RKO (cell line): ENCODE results near the gene SPPL2B.
"Not testable (repeated sequence)": the region's sequence is repeated elsewhere in the genome, so short reads cannot be mapped to it uniquely, and the experiment has no call there.

ENCODE experiments used
- DNase-seq: peaks from one replicate; pipeline ENCODE4 v3.0.0-alpha.2; 2016; ENCODE audit warnings: low spot score

SPPL2B gene, protein sequence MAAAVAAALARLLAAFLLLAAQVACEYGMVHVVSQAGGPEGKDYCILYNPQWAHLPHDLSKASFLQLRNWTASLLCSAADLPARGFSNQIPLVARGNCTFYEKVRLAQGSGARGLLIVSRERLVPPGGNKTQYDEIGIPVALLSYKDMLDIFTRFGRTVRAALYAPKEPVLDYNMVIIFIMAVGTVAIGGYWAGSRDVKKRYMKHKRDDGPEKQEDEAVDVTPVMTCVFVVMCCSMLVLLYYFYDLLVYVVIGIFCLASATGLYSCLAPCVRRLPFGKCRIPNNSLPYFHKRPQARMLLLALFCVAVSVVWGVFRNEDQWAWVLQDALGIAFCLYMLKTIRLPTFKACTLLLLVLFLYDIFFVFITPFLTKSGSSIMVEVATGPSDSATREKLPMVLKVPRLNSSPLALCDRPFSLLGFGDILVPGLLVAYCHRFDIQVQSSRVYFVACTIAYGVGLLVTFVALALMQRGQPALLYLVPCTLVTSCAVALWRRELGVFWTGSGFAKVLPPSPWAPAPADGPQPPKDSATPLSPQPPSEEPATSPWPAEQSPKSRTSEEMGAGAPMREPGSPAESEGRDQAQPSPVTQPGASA

DNA sequence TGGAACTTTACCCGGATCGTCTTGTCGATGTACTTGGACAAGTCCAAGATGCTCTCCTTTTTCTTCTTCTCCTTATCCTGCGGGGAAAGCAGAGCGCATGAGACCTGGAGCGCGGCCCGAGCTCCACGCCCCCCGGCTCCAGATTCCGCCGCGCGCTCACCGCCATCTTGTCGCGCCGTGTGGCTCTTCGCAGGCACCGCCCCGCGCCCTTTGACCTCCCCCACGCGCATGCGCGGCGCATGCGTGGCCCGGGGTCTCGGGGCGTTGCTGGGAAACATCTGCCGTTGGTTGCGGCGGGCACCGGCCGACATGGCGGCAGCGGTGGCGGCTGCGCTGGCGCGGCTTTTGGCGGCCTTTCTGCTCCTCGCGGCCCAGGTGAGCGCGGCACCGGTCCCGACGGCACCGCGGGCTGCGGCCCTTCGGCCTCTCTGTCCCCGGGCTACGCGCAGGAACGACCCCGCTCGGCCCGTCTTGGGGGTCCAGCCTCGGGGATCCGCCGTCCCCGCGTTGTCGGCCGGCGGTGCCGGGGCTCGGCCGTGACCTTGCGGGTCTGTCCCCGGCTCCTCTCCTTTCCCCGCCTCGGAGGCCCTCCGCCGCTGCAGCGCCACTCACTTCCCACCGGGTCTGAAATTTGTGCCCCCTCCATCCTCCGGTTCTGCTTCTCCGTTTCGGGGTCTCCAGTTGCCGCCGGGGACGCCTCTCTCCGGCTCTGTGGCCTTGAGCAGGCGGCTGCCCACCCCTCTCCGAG lies at the start of gene SPPL2B, which contains the start of gene LSM7:
TSS of gene SPPL2B (plus strand) at position 284 of the 748 bp plus-strand sequence. CDS start at position 310, 26 bp downstream.
TSS of gene LSM7 (minus strand) at position 186 of the 748 bp plus-strand sequence. CDS start at position 166, 20 bp downstream.
- DNase-seq: peak; percentile 86

DNA sequence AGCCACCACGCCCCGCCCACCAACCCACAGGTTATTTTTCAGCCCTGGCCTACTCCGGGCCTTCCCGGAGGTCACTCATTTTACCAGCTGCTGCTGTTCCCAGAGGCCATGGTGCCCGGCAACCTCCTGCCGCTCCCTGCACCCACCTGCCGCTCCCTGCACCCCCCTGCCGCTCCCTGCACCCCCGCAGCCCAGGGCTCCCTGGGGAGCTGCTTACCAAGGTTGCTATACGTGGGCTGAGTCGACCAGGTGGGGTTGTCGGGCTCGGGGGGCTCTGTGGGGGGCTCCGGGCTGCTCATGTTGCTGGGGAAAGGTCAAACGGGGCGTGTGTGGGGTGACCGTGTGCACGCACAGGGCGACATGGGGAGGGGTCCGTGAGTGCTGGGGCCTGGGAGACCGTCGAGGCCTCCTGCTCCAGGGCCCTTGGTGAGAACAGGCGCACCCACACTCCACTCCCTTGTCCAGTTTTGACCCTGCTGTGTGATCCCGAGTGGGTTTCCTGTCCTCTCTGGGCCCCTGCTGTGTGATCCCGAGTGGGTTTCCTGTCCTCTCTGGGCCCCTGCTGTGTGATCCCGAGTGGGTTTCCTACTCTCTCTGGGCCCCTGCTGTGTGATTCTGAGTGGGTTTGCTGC lies 47.7 kb upstream of the SPPL2B start:
- DNase-seq: no peak

DNA sequence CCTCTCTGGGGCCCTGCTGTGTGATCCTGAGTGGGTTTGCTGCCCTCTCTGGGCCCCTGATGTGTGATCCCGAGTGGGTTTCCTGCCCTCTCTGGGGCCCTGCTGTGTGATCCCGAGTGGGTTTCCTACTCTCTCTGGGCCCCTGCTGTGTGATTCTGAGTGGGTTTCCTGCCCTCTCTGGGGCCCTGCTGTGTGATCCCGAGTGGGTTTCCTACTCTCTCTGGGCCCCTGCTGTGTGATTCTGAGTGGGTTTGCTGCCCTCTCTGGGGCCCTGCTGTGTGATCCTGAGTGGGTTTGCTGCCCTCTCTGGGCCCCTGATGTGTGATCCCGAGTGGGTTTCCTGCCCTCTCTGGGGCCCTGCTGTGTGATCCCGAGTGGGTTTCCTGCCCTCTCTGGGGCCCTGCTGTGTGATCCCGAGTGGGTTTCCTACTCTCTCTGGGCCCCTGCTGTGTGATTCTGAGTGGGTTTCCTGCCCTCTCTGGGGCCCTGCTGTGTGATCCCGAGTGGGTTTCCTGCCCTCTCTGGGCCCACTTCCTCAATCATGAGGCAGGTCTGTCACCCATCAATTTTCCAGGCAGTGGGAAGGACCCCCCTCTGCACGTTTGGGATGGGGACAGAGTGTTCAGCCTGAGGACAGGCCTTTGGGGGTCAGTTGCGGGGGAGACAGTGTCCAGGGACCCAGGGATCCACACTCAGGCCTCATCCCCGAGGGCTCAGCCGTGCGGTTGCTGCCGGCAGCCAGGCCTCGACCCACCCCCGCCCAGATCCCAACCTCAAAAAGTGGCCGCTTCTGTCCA lies 47.0 kb upstream of the SPPL2B start:
- DNase-seq: not testable (repeated sequence)

DNA sequence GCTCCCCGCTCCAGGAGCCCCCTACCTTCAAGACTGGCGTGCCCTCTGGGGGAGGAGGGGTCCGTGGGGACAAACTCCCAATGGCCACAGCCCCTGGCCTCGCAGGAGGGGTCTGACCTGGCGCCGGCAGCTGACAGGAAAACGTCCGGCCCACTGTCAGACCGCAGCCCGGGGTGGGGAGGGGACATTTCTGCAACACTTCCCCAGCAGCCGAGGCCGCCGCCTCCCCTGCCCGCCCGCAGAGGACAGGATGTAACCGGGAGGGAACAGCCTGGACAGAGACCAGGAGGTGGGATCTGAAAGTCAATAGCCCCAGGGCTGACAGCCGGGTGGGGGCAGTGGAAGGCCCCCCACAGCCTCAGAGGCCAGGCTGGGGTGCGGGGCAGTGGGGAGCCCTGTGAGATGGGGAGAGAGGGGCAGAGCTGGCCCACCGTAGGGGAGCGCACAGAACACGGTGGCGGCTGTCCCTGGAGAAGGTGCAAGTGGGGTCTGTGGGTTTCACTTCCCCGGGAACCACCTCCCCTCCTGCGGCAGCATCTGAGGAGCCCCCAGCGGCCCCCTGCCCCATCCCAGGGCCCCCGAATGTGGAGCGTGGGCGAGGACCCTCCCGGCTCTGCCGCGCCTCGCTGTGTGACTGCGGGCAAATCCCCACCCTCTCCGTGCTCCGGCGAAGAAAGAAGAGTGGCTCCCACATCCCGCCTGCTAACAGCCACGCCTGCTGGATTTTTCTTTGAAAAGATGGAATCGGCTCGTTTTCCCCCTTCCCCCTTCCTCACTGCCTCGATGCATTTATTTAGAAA lies 46.2 kb upstream of the SPPL2B start, which contains the start of gene PEAK3:
TSS of gene PEAK3 (minus strand) at position 114 of the 800 bp plus-strand sequence. CDS start 1,244 bp downstream, outside the sequence.
- DNase-seq: no peak

DNA sequence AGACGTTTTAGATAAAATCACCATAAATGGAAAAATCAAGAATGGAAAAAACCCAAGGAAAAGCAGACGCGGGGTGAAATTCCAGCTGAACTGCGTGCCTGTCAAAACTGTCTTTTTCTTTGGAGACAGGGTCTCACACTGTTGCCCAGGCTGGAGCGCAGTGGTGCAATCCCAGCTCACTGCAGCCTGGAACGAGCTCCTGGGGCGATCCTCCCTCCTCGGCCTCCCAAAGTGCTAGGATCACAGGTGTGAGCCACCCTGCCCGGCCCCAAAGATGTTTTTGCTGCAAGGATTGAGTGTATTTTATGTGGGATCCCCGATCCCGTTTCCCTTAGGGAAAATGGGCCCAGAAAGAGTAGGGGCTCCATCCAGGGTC lies 45.6 kb upstream of the SPPL2B start:
- DNase-seq: no peak

DNA sequence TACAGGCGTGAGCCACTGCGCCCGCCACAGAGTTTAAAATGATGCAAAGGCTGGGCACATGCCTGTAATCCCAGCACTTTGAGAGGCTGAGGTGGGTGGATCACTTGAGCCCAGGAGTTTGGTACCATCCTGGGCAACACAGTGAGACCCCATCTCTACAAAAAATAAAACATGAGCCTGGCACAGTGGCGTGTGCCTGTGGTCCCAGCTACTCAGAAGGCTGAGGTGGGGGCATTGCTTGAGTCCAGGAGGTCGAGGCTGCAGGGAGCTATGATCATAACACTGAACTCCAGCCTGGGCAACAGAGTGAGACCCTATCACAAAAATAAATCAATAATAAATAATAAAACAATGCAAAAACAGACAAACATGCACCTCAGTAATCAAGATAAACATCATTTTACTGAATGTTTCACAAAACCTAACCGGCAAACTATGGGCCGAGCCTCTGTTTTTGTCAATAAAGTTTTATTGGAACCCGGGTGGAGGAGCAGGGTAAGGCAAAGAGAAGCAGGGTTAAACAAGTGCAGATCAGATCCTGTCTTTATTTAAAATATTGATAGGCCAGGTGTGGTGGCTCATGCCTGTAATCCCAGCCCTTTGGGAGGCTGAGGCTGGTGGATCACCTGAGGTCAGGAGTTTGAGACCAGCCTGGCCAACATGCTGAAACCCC lies 44.5 kb upstream of the SPPL2B start:
- DNase-seq: no peak

DNA sequence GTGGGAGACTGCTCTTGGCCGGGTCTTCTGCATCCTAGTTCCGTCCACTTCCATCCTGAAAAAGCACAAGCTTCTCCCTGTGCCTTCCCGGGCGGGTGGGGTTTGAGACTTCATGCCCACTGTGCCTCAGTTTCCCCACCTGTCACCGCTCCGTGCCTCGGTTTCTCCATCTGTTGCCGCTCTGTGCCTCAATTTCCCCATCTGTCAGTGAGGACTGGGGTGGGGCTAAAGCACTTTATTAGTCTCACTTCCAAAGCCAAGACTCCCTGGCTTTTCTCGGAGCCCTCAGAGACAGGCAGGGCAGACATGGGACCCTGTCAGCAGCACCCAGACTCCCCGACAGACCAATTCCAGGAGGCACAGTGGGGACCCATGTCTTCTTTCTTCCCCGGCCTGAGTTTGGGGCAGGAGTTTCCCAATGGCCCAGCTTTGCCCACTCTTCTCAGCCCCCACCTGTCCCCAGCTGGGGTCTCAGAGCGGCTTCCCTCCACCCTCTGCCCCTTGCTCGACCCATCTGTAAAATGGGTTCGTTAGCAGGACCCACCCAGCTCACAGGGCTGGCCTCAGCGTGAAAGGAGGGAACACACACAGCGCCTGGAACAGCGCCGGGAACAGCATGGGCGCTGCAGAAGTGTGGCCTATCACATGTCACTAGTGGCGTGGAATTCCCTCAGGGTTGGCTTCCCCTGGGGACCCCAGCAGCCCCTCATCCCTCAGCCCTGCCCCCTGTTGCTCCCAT lies 41.9 kb upstream of the SPPL2B start:
- DNase-seq: no peak

DNA sequence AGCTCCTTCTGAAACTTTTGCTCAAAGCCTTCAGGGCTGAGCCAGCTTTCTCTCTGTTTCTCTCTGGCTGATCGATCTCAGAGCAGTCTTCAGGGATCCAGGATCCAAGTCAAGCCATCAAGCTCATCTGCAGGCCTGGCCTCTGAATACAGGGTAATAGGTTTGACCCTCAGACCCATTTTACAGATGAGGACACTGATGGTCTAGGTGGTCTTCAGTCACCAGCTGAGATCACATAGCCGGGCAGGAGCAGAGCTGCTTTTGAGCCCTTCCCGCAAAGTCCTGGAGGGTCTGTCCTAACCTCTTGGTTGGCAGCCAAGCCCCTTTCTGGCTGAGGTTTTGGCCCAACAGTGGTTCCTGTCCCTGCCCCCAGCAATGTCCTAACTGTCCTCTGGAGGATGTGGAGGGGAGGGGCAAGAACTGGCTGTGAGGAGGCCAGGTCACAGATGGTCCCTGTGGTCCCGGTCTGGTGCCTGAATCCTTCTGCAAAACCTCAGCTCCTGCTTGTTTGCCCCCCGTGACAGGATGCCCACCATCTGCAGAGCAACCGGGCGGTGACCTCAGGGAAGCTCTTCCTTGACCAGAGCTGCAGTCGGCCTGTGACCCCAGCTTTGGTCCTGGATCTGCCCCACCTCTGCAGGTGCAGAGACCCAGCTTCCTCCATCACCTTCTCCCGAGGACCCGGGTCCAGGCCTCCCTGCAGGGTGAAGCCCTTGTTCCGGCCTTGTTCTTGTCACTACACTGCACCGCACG lies 40.7 kb upstream of the SPPL2B start:
- no peak for DNase-seq

DNA sequence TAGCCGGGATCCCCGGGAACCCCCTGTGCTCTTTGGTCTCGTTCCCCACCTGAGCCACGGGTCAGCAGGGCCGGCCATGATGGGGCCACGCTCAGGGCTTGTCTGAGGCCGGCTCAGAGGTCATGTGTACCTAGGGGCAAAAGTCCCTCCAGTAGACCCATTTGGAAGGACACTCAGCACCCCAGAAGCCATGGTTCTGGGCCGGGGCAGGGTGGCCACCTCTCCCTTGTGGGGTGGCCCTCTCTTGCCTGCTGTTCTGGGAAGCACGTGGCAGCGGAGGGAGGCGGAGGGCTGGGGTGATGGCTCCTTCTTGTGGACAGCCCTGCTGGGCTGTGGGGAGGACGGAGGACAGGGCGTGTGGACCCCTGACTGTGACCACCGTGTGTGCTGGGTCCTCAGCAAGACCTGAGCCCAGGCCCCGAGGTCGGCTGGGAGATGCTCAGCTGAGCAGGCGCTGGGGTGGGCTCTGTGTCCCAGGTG lies 40.1 kb upstream of the SPPL2B start:
- DNase-seq: no peak

DNA sequence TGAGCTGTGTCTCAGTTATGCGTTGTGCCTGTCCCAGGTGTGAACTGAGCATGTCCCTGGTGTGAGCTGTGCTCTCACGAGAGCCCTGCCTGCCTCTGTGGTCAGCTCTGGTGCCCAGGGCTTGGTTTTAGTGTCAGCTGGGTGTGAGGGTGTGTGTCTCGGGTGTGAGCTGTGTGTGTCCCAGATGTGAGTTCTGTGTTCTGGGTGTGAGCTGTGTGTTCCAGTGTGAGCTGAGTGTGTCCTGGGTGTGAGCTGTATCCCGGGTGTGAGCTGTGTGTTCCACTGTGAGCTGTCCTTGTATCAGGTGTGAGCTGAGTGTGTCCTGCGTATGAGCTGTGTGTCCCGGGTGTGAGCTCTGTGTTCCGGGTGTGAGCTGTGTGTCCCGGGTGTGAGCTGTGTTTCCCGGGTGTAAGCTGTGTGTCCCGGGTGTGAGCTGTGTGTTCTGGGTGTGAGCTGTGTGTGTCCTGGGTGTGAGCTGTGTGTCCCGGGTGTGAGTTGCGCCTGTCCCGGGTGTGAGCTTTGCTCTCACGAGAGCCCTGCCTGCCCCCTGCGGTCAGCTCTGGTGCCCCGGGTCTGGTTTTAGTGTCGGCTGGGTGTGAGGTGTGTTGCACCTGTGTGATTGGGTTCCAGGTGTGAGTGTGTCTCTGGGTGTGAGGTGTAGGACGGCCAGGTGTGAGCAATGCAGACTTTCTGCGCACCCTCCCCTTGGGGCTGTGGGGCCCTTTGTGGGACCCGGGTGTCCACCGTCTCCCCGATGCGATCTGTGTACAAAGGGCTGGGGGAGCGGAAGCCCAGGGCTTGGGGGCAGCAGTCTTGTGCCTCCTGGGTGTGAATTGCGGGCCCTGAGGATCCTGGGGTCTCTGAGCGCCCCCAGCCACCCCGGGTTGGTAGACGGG lies 39.4 kb upstream of the SPPL2B start:
- DNase-seq: no peak

DNA sequence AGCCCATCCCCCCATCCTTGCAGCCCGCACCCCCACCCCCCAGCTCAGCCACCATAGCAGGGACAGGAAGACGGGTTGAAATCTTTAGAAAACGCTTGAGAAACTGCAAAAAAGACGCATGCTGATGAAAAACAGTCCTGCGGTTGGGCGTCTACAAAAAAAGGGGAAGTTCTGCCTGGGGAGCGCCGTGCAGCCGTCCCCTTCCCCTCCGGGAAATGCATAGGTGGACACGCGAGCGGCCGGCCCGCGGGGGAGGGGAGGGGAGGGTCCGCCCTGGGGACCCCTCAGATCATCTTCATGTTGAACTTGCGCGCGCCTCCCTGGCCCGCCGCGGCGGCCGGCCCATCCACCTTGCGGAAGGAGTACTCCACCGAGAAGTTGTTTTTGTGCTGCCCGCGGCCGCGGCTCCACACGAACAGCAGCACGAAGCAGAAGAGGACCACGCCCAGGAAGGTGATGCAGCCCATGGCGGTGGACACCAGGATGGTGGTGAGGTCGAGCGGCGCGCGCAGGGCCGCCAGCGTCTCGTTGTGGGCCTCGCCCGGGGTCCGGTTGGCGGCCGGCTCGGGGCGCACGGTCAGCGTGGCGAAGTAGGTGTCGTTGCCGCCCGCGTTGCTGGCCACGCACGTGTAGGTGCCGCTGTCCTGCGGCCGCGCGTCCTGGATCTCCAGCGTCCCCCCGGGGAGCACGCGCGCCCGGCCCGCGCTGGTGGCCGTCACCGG lies 38.6 kb upstream of the SPPL2B start:
- DNase-seq: no peak

DNA sequence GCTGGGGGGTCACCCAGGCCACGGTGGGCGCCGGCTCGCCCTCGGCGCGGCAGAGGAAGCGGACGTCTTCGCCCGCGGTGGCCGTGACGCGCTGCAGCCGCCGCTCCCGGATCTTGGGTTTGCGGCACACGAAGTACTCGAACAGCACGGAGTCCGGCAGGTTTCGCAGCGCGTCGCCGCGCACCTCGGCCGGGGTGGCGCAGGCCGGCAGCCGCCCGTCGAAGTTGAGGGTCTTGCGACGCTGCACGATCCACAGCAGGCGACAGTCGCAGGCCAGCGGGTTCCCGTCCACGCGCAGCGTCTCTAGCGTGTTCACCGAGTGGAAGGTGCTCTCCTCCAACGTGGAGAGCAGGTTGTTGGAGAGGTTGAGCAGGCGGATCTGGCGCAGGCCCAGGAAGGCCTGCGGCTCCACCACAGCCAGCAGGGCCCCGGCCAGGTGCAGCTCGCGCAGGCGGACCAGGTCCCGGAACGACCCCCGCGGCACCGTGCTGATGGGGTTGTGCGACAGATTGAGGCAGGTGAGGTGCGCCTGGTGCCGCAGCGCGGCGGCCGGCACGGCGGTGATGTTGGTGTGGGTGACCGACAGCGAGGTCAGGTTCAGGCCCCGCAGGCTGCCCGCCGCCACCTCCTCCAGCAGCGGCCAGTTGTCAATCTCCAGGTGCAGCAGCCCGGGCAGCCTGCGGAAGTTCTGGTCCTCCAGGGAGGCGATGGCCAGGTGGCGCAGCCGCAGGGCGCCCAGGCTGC lies 37.9 kb upstream of the SPPL2B start:
- DNase-seq: no peak

DNA sequence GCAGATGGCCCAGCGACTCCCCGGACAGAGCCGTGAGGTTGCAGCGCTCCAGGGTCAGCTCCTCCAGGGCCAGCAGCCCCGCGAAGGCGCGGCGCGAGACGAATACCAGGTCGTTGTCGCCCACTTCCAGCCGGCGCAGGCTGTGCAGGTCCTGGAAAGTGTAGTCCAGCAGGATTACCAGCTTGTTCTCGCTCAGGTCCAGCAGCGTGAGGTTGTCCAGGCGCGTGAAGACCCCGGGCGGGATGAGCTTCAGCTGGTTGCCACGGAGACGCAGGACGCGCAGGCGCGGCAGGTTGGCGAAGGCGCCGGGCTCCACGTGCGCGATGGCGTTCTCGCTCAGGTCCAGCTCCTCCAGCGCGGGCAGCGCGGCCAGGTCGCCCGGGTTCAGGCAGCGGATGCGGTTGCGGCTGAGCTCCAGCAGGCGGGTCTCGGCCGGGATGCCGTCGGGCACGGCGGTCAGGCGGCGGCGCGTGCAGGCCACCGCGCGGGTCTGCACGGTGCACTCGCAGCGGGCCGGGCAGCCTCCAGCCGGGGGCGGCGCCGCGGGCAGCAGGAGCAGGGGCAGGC lies 37.2 kb upstream of the SPPL2B start:
- DNase-seq: no peak

DNA sequence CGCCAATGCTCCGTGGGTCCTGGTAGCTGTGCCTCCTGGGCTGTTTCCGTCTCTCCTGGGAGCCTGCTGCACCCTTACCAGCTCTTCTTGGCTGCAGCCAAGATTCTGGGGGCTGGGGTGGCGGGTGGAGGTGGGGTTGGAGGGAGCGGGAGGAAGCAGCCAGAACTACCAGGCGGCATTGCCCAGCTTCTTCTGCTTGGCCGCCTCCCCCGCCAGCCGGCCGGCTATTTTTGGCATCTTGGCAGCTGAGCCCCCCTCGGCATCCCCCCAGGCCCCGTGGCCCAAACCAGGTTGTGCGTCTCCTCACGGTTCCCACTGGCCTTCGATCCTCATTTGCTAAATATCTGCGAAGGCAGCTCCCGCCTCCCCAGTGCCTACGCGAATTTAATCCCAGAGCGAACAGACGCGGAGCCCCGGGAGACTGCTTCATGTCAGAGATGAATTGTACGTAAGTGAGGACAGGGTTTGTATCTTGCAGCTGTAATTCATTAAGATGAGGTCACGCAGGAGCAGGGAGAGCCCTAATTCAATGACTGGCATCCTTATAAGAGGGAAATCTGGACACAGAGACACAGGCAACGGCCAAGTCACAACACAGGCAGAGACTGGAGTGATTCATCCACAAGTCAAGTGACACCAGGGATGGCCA lies 33.7 kb upstream of the SPPL2B start:
- DNase-seq: no peak

DNA sequence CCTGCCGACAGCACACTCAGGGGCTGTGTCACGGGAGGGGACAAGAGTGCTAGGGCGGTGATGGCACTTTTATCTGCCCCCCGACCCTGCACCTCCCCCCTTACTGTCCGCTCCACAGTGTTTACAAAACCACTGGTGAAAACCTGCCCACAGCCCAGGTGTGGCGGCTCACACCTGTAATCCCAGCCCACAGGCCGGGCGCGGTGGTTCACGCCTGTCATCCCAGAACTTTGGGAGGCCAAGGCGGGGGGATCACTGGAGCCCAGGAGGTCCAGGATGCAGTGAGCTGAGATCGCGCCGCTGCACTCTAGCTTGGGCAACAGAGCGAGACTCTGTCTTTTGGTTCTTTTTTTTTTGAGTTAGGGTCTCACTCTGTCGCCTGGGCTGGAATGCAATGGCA lies 32.3 kb upstream of the SPPL2B start:
- no peak for DNase-seq
